Mesodermal cell (in vitro differentiated cells): ENCODE measurements around the gene MICAL3.

Experiments used
- H3K27ac ChIP-seq: 2 replicates; pipeline ENCODE4 v1.7.0; 2013; ENCODE audit warnings: mild to moderate bottlenecking, low read depth, low read length, moderate library complexity; ENCODE audit not compliant: severe bottlenecking
- H3K36me3 ChIP-seq: 2 replicates; pipeline ENCODE4 v1.7.1; 2013; ENCODE audit warnings: mild to moderate bottlenecking, low read length, moderate library complexity; ENCODE audit not compliant: control insufficient read depth, insufficient read depth
- H3K4me1 ChIP-seq: one replicate; pipeline ENCODE4 v1.7.1; 2013; ENCODE audit warnings: mild to moderate bottlenecking, low read length; ENCODE audit not compliant: insufficient read depth, control insufficient read depth, poor library complexity, severe bottlenecking
- H3K4me3 ChIP-seq: 2 replicates; pipeline ENCODE4 v1.7.0; 2013; ENCODE audit warnings: low read length, control low read depth, mild to moderate bottlenecking; ENCODE audit not compliant: insufficient read depth, poor library complexity, severe bottlenecking; ENCODE audit errors: extremely low read depth
- H3K9me3 ChIP-seq: 2 replicates; pipeline ENCODE4 v1.7.1; 2013; ENCODE audit warnings: mild to moderate bottlenecking, low read length, moderate library complexity; ENCODE audit not compliant: control insufficient read depth
- WGBS, 2 experiments: methylation state at CpG; one replicate each; pipeline ENCODE4 v1.1.5; 2013; ENCODE audit warnings: missing lambda C conversion rate in 2 of 2; ENCODE audit not compliant: insufficient coverage in 2 of 2; 5-methylcytosine and 5-hydroxymethylcytosine counted together

Gene MICAL3

GRCh38 chr22:17972385-17973191 lies 51.8 kb downstream of the MICAL3 start:
- Histone ChIP-seq H3K4me3 (no peak overlapping the region), H3K27ac (no peak overlapping the region)

GRCh38 chr22:17971711-17972110 lies 52.6 kb downstream of the MICAL3 start:
- Histone ChIP-seq H3K27ac (no peak overlapping the region), H3K4me3 (no peak overlapping the region), H3K9me3 (no peaks in the 10 kb centered on the region), H3K4me1 (peaks cover 26% of the 10 kb centered on the region), H3K36me3 (peaks cover 3% of the 10 kb centered on the region)
- WGBS, 2 experiments, result 86 to 94% methylated on average over 9 of the region's 9 CpGs

More at GRCh38 chr22:17972385-17973191, 51.8 kb downstream of the MICAL3 start:
- Histone ChIP-seq H3K9me3 (no peaks in the 10 kb centered on the region), H3K36me3 (peaks cover 3% of the 10 kb centered on the region), H3K4me1 (peaks cover 25% of the 10 kb centered on the region)
- 78 to 92% methylated on average over 11 to 13 of the region's 16 CpGs for WGBS, 2 experiments

GRCh38 chr22:17970201-17970708 lies 54.1 kb downstream of the MICAL3 start:
- Histone ChIP-seq H3K27ac (peak overlapping the region; percentile 79), H3K36me3 (peaks cover 3% of the 10 kb centered on the region), H3K4me1 (peaks cover 39% of the 10 kb centered on the region), H3K9me3 (no peaks in the 10 kb centered on the region), H3K4me3 (no peak overlapping the region)
- WGBS, 2 experiments, result 95 to 96% methylated on average over 7 to 10 of the region's 10 CpGs

- 80 to 87% methylated on average over 9 of the region's 11 CpGs for WGBS, 2 experiments
- Histone ChIP-seq H3K4me1 (peaks cover 42% of the 10 kb centered on the region), H3K9me3 (no peaks in the 10 kb centered on the region), H3K27ac (peak overlapping the region; percentile 79), H3K36me3 (peaks cover 3% of the 10 kb centered on the region), H3K4me3 (no peak overlapping the region)
Observed at GRCh38 chr22:17969701-17970113, 54.7 kb downstream of the MICAL3 start.

GRCh38 chr22:17968126-17968525 lies 56.2 kb downstream of the MICAL3 start:
- no peaks in the 10 kb centered on the region for H3K36me3 ChIP-seq
- no peak overlapping the region for H3K4me3 ChIP-seq
- H3K27ac ChIP-seq, result no peak overlapping the region
- WGBS, 2 experiments, result 92 to 93% methylated on average over 6 to 8 of the region's 12 CpGs
- H3K9me3 ChIP-seq, result no peaks in the 10 kb centered on the region
- H3K4me1 ChIP-seq, result peaks cover 57% of the 10 kb centered on the region

GRCh38 chr22:17966403-17966717 lies 58.0 kb downstream of the MICAL3 start:
- Histone ChIP-seq H3K9me3 (no peaks in the 10 kb centered on the region), H3K4me3 (no peak overlapping the region), H3K36me3 (no peaks in the 10 kb centered on the region), H3K4me1 (peaks cover 47% of the 10 kb centered on the region), H3K27ac (no peak overlapping the region)
- 63 to 100% methylated on average over 1 to 2 of the region's 2 CpGs for WGBS, 2 experiments

- 93 to 96% methylated on average over 5 to 11 of the region's 12 CpGs for WGBS, 2 experiments
- Histone ChIP-seq H3K27ac (no peak overlapping the region), H3K4me1 (peaks cover 46% of the 10 kb centered on the region), H3K36me3 (no peaks in the 10 kb centered on the region), H3K9me3 (no peaks in the 10 kb centered on the region), H3K4me3 (no peak overlapping the region)
Observed at GRCh38 chr22:17965538-17966402, 58.6 kb downstream of the MICAL3 start.

- no peaks in the 10 kb centered on the region for H3K36me3 ChIP-seq
- H3K4me3 ChIP-seq, result no peak overlapping the region
- 76 to 78% methylated on average over 8 of the region's 10 CpGs for WGBS, 2 experiments
- H3K4me1 ChIP-seq, result peaks cover 35% of the 10 kb centered on the region
- H3K27ac ChIP-seq, result peak overlapping the region; percentile 48
- H3K9me3 ChIP-seq, result no peaks in the 10 kb centered on the region
Observed at GRCh38 chr22:17964643-17965042, 59.7 kb downstream of the MICAL3 start.

GRCh38 chr22:17964156-17964555 lies 60.2 kb downstream of the MICAL3 start:
- H3K27ac ChIP-seq, result peak overlapping the region; percentile 48
- peaks cover 31% of the 10 kb centered on the region for H3K4me1 ChIP-seq
- no peak overlapping the region for H3K4me3 ChIP-seq
- 58 to 68% methylated on average over 4 of the region's 6 CpGs for WGBS, 2 experiments
- no peaks in the 10 kb centered on the region for H3K9me3 ChIP-seq
- H3K36me3 ChIP-seq, result no peaks in the 10 kb centered on the region

- Histone ChIP-seq H3K4me3 (no peak overlapping the region), H3K27ac (no peak overlapping the region), H3K4me1 (peaks cover 31% of the 10 kb centered on the region), H3K9me3 (no peaks in the 10 kb centered on the region), H3K36me3 (no peaks in the 10 kb centered on the region)
- 95 to 96% methylated on average over 6 to 8 of the region's 8 CpGs for WGBS, 2 experiments
Observed at GRCh38 chr22:17963015-17963414, 61.3 kb downstream of the MICAL3 start.
